ENCODE results near the gene CLEC9A.

The CLEC9A gene

DNA sequence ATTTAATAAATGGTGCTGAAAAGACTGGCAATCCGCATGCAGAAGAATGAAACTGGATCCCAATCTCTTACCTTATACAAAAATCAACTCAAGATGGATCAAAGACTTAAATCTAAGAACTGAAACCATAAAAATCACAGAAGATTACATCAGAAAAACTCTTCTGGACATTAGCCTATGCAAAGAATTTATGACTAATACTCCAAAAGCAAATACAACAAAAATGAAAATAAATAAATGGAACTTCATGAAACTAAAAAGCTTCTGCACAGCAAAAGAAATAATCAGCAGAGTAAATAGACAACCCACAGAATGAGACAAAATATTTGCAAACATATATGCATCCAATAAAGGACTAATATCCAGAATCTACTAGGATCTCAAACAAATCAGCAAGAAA lies 82.6 kb downstream of the CLEC9A start:
- DNase-seq, result no peak

DNA sequence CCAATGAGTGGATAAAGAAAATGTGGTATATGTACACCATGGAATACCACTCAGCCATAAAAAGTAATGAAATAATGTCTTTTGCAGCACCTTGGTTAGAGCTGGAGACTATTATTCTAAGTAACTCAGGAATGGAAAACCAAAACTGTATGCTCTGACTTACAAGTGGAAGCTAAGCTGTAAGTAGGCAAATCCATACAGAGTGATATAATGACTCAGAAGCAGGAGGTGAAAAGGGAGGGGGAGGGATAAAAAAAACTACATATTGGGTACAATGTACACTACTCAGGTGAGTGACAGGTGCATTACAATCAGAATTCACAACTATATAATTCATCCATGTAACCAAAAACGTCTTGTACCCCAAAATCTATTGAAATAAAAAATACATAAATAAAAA lies 83.4 kb downstream of the CLEC9A start:
- no peak for DNase-seq

GRCh38 chr12:10115311-10115710 lies 84.8 kb downstream of the CLEC9A start:
- DNase-seq, result no peak

All from T-helper 9 cell (primary cell).